ENCODE results near the gene PTPRC. TPM values are rescaled to one million over a fixed set of nuclear protein-coding genes. Genes with fewer than 3 reads are reported as not detected.

PTPRC gene
- total RNA-seq, 1 experiment from 2014 or later: 0.11 TPM

DNA sequence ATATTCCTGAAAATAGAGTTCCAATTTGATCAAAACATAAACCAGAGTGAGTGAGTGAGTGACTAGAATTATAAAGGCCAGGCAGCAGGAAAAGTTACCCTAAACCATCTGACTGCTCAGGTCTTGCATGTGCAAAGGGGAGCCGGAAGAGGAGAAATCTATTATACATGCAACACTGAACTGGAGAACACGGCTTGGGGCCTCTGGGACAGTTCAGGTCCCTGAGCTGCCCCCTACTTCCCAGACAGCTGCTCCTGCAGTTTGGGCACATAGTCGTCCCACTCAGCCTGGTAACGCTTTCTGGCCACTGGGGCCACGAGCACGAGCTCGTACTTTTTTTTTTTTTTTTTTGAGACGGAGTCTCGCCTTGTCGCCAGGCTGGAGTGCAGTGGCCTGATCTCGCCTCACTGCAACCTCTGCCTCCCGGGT is 40.1 kb downstream of the PTPRC start:
- CTCF ChIA-PET: no interaction called here
- no peaks in the 10 kb centered on the region for H3K36me3 ChIP-seq (ENCODE audit: low read depth, low read length)

DNA sequence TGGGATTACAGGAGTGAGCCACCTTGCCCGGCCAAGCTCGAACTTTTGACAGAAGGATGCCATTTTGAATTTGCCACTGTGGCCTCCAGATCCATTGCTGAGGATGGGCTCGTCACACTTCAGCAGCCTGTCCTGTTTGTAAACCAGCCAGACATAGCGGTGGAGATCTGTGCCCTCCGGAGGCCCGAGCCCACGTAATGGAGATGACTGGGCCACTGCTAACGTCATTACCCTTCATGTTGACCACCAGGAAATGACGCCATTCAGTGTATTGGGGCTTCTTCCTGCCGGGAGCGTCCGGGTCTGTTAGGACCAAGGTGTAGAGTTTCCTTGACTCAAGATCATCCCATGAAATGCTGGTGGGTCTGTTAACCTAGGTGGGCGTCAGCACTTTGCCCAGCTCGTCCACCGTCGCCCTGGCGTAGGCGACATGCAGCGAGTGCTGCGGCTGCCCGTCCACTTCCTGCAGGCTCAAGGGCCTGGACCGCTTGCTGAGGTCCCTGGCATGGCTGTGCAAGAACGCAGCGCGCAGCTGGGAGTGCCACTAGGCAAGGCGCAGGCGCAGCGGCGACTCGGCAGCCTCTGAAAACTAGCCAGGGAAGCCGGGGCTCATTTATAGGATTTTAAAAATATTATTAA is 40.8 kb downstream of the PTPRC start:
- BruUV-seq (replicated peaks): no TSS peak
- Histone ChIP-seq H2AFZ (ENCODE audit: low read length) (no peak overlapping the region), H3K9me3 (ENCODE audit: low read length) (no peaks in the 10 kb centered on the region), H3K27me3 (ENCODE audit: low read length) (no peaks in the 10 kb centered on the region), H3K27ac (ENCODE audit: low read length) (peak overlapping the region; percentile 97), H3K36me3 (ENCODE audit: low read depth, low read length) (no peaks in the 10 kb centered on the region), H3K4me1 (ENCODE audit: insufficient read depth, low read length) (peaks cover 47% of the 10 kb centered on the region), H3K4me3 (ENCODE audit: low read length) (no peak overlapping the region), H3F3A (ENCODE audit: low read length, unreplicated experiment) (peaks cover 10% of the 10 kb centered on the region), H3K9ac (ENCODE audit: low read length) (peak overlapping the region; percentile 12; the same call in 1 of the 2 replicates), H3K4me2 (ENCODE audit: low read length) (no peak overlapping the region), H3K79me2 (ENCODE audit: low read length) (no peaks in the 10 kb centered on the region), H3K9me2 (replicated peaks; ENCODE audit: low read length) (no peaks in the 10 kb centered on the region), H4K20me1 (ENCODE audit: low read length) (no peaks in the 10 kb centered on the region)
- no peak for DNase-seq
- ChIA-PET POLR2A (ENCODE audit: unreplicated experiment) (no interaction called here), CTCF (no interaction called here)
- intact Hi-C loops (cut with micrococcal nuclease): loop anchor here (5.0 to 10.0 kb wide), 4 partner anchors 147 to 1065 kb away; partner anchors contain the start of gene LHX9
- no peak for TF ChIP-seq EZH2 (IDR thresholded peaks at IDR 0.05; ENCODE audit: low read length, unreplicated experiment)
- TF ChIP-seq, protein P1, sequence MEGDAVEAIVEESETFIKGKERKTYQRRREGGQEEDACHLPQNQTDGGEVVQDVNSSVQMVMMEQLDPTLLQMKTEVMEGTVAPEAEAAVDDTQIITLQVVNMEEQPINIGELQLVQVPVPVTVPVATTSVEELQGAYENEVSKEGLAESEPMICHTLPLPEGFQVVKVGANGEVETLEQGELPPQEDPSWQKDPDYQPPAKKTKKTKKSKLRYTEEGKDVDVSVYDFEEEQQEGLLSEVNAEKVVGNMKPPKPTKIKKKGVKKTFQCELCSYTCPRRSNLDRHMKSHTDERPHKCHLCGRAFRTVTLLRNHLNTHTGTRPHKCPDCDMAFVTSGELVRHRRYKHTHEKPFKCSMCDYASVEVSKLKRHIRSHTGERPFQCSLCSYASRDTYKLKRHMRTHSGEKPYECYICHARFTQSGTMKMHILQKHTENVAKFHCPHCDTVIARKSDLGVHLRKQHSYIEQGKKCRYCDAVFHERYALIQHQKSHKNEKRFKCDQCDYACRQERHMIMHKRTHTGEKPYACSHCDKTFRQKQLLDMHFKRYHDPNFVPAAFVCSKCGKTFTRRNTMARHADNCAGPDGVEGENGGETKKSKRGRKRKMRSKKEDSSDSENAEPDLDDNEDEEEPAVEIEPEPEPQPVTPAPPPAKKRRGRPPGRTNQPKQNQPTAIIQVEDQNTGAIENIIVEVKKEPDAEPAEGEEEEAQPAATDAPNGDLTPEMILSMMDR (conservative IDR thresholded peaks at IDR 0.05; ENCODE audit: low read depth, low read length): no peak
- no peak for TF ChIP-seq EZH2phosphoT487 (IDR thresholded peaks at IDR 0.05; ENCODE audit: borderline replicate concordance, low read length)
- ATAC-seq: no peak

More for the DNA sequence above, 40.1 kb downstream of the PTPRC start:
- Histone ChIP-seq H3K4me3 (ENCODE audit: low read length) (no peak overlapping the region), H3K9ac (ENCODE audit: low read length) (no peak overlapping the region), H3K4me1 (ENCODE audit: insufficient read depth, low read length) (peaks cover 45% of the 10 kb centered on the region), H3K4me2 (ENCODE audit: low read length) (no peak overlapping the region), H3F3A (ENCODE audit: low read length, unreplicated experiment) (peaks cover 10% of the 10 kb centered on the region), H3K27ac (ENCODE audit: low read length) (no peak overlapping the region), H3K79me2 (ENCODE audit: low read length) (no peaks in the 10 kb centered on the region), H4K20me1 (ENCODE audit: low read length) (no peaks in the 10 kb centered on the region), H3K9me3 (ENCODE audit: low read length) (no peaks in the 10 kb centered on the region), H2AFZ (ENCODE audit: low read length) (no peak overlapping the region), H3K9me2 (replicated peaks; ENCODE audit: low read length) (no peaks in the 10 kb centered on the region), H3K27me3 (ENCODE audit: low read length) (no peaks in the 10 kb centered on the region)
- BruUV-seq (replicated peaks): no TSS peak
- POLR2A ChIA-PET (ENCODE audit: unreplicated experiment): no interaction called here
- intact Hi-C loops (cut with micrococcal nuclease): no loop called here
- no peak for DNase-seq
- no peak for ATAC-seq
- TF ChIP-seq EZH2phosphoT487 (IDR thresholded peaks at IDR 0.05; ENCODE audit: borderline replicate concordance, low read length): no peak
- TF ChIP-seq, protein P1 (conservative IDR thresholded peaks at IDR 0.05; ENCODE audit: low read depth, low read length): no peak
- TF ChIP-seq EZH2 (IDR thresholded peaks at IDR 0.05; ENCODE audit: low read length, unreplicated experiment): no peak
